ENCODE data around the gene SIDT2.

DNA sequence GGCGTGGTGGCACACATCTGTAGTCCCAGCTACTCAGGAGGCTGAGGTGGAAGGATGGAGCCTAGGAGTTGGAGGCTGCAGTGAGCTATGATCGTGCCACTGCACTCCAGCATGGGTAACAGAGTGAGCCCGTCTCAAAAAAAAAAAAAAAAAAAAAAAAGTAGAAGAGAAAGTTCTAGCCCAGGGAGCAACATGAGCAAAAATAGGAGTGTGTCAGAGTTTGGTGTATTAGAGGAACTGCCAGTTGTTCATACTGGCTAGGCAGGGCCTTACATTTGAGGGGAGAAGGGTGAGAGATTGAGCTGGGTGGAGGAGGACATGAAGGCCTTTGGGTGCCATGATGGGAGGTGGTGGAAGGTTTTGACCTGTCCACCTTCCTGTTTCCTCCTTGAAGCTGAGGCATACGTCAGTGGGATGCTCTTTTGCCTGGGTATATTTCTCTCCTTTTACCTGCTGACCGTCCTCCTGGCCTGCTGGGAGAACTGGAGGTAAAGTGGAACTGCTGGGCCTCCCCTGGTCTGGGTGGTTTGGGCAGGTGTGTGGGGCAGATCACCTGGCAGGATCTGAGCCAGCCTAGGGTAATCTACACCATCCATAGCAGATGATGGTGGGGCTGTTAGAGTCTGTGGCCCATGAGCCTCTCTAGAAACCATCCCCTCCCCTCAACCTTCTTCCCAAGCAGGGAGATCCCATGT is 7.3 kb downstream of the SIDT2 start:
- TF ChIP-seq, protein P1, sequence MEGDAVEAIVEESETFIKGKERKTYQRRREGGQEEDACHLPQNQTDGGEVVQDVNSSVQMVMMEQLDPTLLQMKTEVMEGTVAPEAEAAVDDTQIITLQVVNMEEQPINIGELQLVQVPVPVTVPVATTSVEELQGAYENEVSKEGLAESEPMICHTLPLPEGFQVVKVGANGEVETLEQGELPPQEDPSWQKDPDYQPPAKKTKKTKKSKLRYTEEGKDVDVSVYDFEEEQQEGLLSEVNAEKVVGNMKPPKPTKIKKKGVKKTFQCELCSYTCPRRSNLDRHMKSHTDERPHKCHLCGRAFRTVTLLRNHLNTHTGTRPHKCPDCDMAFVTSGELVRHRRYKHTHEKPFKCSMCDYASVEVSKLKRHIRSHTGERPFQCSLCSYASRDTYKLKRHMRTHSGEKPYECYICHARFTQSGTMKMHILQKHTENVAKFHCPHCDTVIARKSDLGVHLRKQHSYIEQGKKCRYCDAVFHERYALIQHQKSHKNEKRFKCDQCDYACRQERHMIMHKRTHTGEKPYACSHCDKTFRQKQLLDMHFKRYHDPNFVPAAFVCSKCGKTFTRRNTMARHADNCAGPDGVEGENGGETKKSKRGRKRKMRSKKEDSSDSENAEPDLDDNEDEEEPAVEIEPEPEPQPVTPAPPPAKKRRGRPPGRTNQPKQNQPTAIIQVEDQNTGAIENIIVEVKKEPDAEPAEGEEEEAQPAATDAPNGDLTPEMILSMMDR (IDR thresholded peaks at IDR 0.05), result no peak
- TF ChIP-seq POLR2AphosphoS5 (IDR thresholded peaks at IDR 0.05; ENCODE audit: low read depth, low read length) (no peak), SIN3A (IDR thresholded peaks at IDR 0.05; ENCODE audit: borderline replicate concordance, insufficient read depth, low read depth, low read length) (no peak)
- TF ChIP-seq, protein P2, sequence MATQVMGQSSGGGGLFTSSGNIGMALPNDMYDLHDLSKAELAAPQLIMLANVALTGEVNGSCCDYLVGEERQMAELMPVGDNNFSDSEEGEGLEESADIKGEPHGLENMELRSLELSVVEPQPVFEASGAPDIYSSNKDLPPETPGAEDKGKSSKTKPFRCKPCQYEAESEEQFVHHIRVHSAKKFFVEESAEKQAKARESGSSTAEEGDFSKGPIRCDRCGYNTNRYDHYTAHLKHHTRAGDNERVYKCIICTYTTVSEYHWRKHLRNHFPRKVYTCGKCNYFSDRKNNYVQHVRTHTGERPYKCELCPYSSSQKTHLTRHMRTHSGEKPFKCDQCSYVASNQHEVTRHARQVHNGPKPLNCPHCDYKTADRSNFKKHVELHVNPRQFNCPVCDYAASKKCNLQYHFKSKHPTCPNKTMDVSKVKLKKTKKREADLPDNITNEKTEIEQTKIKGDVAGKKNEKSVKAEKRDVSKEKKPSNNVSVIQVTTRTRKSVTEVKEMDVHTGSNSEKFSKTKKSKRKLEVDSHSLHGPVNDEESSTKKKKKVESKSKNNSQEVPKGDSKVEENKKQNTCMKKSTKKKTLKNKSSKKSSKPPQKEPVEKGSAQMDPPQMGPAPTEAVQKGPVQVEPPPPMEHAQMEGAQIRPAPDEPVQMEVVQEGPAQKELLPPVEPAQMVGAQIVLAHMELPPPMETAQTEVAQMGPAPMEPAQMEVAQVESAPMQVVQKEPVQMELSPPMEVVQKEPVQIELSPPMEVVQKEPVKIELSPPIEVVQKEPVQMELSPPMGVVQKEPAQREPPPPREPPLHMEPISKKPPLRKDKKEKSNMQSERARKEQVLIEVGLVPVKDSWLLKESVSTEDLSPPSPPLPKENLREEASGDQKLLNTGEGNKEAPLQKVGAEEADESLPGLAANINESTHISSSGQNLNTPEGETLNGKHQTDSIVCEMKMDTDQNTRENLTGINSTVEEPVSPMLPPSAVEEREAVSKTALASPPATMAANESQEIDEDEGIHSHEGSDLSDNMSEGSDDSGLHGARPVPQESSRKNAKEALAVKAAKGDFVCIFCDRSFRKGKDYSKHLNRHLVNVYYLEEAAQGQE (IDR thresholded peaks at IDR 0.05; ENCODE audit: insufficient read depth in 1 of 2, low read depth in 2 of 2, low read length in 1 of 2), result no peak

Measured in Panc1 (cell line).